Measurements from ENCODE around the gene PPP1R37. TPM values are rescaled to one million over a fixed set of nuclear protein-coding genes. Genes with fewer than 3 reads are reported as not detected.

The PPP1R37 gene
- total RNA-seq, 2 donors from 2014 or later = 19.6 to 22.6 TPM

DNA sequence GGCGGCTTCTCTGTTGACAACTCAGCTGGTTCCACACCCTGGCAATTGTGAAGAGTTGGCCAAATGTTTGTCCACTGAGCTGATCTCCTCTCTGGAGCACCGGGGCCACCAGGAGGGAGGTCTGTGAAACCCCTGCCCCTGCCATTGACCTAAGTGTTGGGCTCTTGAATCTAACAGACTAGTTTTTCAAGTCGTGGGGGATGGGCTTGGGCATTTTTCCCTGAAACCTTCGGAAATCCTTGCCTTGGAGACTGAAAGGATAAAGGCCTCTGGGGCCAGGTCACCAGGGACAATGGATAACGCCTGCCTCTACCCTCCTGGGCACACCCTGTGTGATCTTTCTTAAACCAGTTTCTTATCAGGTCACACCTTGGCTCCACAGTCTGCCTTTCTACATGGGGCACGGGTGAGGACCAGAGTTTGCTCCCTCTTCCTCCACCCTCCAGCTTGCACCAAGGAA, 13.0 kb upstream of the PPP1R37 start:
- Histone ChIP-seq H3K4me1 (ENCODE audit: control insufficient read depth in 1 of 2, low read depth in 2 of 2) (peaks cover 16 to 33% of the 10 kb centered on the region in 2 donors), H3K27ac (no peak overlapping the region), H3K27me3 (replicated peaks; ENCODE audit: insufficient read depth) (no peaks in the 10 kb centered on the region), H3K36me3 (peaks cover 7% of the 10 kb centered on the region), H3K9me3 (no peaks in the 10 kb centered on the region), H3K4me3 (peak overlapping the region; percentile 89)
- TF ChIP-seq, protein P1, sequence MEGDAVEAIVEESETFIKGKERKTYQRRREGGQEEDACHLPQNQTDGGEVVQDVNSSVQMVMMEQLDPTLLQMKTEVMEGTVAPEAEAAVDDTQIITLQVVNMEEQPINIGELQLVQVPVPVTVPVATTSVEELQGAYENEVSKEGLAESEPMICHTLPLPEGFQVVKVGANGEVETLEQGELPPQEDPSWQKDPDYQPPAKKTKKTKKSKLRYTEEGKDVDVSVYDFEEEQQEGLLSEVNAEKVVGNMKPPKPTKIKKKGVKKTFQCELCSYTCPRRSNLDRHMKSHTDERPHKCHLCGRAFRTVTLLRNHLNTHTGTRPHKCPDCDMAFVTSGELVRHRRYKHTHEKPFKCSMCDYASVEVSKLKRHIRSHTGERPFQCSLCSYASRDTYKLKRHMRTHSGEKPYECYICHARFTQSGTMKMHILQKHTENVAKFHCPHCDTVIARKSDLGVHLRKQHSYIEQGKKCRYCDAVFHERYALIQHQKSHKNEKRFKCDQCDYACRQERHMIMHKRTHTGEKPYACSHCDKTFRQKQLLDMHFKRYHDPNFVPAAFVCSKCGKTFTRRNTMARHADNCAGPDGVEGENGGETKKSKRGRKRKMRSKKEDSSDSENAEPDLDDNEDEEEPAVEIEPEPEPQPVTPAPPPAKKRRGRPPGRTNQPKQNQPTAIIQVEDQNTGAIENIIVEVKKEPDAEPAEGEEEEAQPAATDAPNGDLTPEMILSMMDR (IDR thresholded peaks at IDR 0.05) = no peak
- no peak for ATAC-seq (ENCODE audit: insufficient number of reproducible peaks, low FRiP score, low read depth)
- DNase-seq (ENCODE audit: low spot score) = no peak

DNA sequence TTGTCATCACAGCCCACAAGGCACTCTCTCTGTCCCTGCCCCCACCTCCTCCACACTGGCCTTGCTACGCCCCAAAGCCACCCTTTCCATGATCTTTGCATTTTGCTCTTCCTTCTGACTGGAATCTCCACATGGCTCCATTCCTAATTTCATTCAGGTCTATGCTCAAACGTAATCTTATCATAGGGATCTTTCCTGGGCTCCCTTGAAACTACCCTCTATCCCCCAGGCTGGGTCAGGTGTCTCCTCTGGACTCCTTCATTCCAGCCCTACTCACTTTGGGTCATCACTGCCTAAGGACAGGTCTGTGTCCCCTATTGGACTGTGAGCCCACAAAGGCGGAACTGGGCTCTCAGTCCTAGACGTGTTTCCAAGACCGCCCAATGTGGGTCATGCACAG, 10.8 kb upstream of the PPP1R37 start:
- peaks cover 7% of the 10 kb centered on the region for H3K36me3 ChIP-seq
- H3K4me1 ChIP-seq (ENCODE audit: control insufficient read depth in 1 of 2, low read depth in 2 of 2) = peaks cover 11 to 22% of the 10 kb centered on the region in 2 donors
- DNase-seq (ENCODE audit: low spot score) (no peak), ATAC-seq (ENCODE audit: insufficient number of reproducible peaks, low FRiP score, low read depth) (no peak)
- H3K9me3 ChIP-seq = no peaks in the 10 kb centered on the region
- no peaks in the 10 kb centered on the region for H3K27me3 ChIP-seq (replicated peaks; ENCODE audit: insufficient read depth)
- H3K4me3 ChIP-seq = no peak overlapping the region
- H3K27ac ChIP-seq = no peak overlapping the region
- TF ChIP-seq, protein P1 (IDR thresholded peaks at IDR 0.05) = no peak

DNA sequence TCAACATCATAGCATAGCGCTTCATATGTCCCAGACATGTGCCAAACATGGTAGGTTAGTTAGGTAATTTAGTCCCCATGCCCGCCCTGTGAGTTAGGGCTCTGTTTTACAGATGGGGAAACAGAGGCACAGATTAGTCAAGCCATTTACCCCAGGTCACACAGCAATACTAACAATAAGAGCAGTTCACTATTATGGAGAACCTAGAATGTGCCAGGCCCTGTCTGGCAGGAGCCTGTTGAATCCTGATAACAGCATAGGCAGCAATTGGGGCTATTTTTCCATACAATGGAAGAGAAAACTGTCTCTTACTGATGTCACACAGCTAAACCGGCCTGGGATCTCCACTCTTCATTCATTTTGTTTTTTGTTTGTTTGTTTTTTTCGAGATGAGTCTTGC, 6.5 kb upstream of the PPP1R37 start:
- H3K4me3 ChIP-seq = no peak overlapping the region
- TF ChIP-seq, protein P1 (IDR thresholded peaks at IDR 0.05) = no peak
- H3K4me1 ChIP-seq (ENCODE audit: control insufficient read depth in 1 of 2, low read depth in 2 of 2) = peaks cover 6 to 9% of the 10 kb centered on the region in 2 donors
- H3K27me3 ChIP-seq (replicated peaks; ENCODE audit: insufficient read depth) = no peaks in the 10 kb centered on the region
- no peaks in the 10 kb centered on the region for H3K9me3 ChIP-seq
- H3K36me3 ChIP-seq = peaks cover 10% of the 10 kb centered on the region
- ATAC-seq (ENCODE audit: insufficient number of reproducible peaks, low FRiP score, low read depth) = no peak
- no peak for DNase-seq (ENCODE audit: low spot score)
- no peak overlapping the region for H3K27ac ChIP-seq

DNA sequence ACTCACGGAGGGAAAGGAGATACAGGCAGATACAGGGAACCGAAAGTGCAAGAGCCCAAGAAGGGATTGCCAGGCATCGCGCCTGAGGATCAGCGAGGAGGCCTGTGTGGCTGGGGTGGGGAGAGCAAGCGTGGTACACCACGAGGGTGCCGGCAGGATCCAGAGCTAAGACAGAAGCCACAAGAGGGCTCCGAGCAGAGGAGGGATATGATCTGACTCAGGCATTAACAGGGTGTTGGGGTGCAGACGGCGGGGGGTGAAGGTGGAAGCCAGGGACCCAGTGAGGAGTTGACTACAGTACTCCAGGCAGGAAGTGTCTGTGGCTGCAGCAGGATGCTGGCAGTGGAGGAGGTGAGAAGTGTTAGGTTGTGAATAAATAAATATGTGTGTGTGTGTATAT, 5.4 kb upstream of the PPP1R37 start:
- DNase-seq (ENCODE audit: low spot score) (no peak), ATAC-seq (ENCODE audit: insufficient number of reproducible peaks, low FRiP score, low read depth) (no peak)
- TF ChIP-seq, protein P1 (IDR thresholded peaks at IDR 0.05) = no peak
- no peak overlapping the region for H3K27ac ChIP-seq
- H3K9me3 ChIP-seq = no peaks in the 10 kb centered on the region
- no peak overlapping the region for H3K4me3 ChIP-seq
- peaks cover 3% of the 10 kb centered on the region for H3K36me3 ChIP-seq
- H3K27me3 ChIP-seq (replicated peaks; ENCODE audit: insufficient read depth) = no peaks in the 10 kb centered on the region
- peaks cover 6 to 9% of the 10 kb centered on the region in 2 donors for H3K4me1 ChIP-seq (ENCODE audit: control insufficient read depth in 1 of 2, low read depth in 2 of 2)

DNA sequence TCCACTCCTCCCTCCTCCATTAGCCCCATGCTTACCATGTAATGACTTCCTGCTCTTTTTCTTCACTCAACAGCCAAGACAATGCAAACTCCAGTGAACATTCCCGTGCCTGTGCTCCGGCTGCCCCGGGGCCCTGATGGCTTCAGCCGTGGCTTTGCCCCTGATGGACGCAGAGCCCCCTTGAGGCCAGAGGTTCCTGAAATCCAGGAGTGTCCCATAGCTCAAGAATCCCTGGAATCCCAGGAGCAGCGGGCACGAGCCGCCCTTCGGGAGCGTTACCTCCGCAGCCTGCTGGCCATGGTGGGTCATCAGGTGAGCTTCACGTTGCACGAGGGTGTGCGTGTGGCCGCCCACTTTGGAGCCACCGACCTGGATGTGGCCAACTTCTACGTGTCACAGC, 2.9 kb upstream of the PPP1R37 start:
- Histone ChIP-seq H3K27ac (no peak overlapping the region), H3K4me3 (no peak overlapping the region), H3K4me1 (ENCODE audit: control insufficient read depth in 1 of 2, low read depth in 2 of 2) (peaks cover 19 to 24% of the 10 kb centered on the region in 2 donors), H3K9me3 (no peaks in the 10 kb centered on the region), H3K27me3 (replicated peaks; ENCODE audit: insufficient read depth) (no peaks in the 10 kb centered on the region), H3K36me3 (peaks cover 3% of the 10 kb centered on the region)
- no peak for ATAC-seq (ENCODE audit: insufficient number of reproducible peaks, low FRiP score, low read depth)
- TF ChIP-seq, protein P1 (IDR thresholded peaks at IDR 0.05) = no peak
- DNase-seq (ENCODE audit: low spot score) = no peak
